Panc1 (cell line): ENCODE results near the gene NDUFS7. TPM values are rescaled to one million over a fixed set of nuclear protein-coding genes. Genes with fewer than 3 reads are reported as not detected.
A peak's percentile ranks its signal among the peaks of the same experiment; 100 is the strongest.

Experiments used
- ATAC-seq: fragments of 200-7000 bp; cut with Tn5 transposase; 2 replicates; pipeline ENCODE4 v1.9.1; 2020; ENCODE audit warnings: mild to moderate bottlenecking, moderate library complexity
- BruUV-seq: library from RNA; stranded (reverse); fragments of 400-500 nt; replicated peaks from 2 replicates; lab custom pipeline; 2021; lab: Mats Ljungman, UMichigan
- CTCF ChIA-PET: fragments of 300-600 bp; sonication (Branson Sonifier 250); formaldehyde crosslinking; loops from one replicate; lab custom pipeline; 2022; ENCODE audit warnings: antibody characterized with exemption; lab: Charles Lee
- POLR2A ChIA-PET: fragments of 300-600 bp; sonication (Branson Sonifier 250); formaldehyde crosslinking; loops from one replicate; lab custom pipeline; 2022; ENCODE audit warnings: antibody characterized with exemption; lab: Charles Lee
- DNase-seq: peaks from one replicate; pipeline ENCODE4 v3.0.0-alpha.2; 2010; ENCODE audit warnings: low read depth, low spot score
- H3K27ac ChIP-seq: 2 replicates; pipeline ENCODE4 v1.5.1; 2011; ENCODE audit warnings: mild to moderate bottlenecking, low read length, inconsistent platforms
- H3K27me3 ChIP-seq: fragments of 200-500 bp; sonication (Bioruptor generic); 2 replicates; pipeline ENCODE4 v1.6.0; 2014; ENCODE audit warnings: low read length, inconsistent platforms; ENCODE audit not compliant: control insufficient read depth, insufficient read depth
- H3K36me3 ChIP-seq: fragments of 200-500 bp; sonication (Bioruptor generic); 2 replicates; pipeline ENCODE4 v1.5.1; 2014; ENCODE audit warnings: inconsistent platforms, mild to moderate bottlenecking, low read length, moderate library complexity; ENCODE audit not compliant: control insufficient read depth, insufficient read depth
- H3K4me1 ChIP-seq: 2 replicates; pipeline ENCODE4 v1.5.1; 2011; ENCODE audit warnings: inconsistent platforms, mild to moderate bottlenecking, low read length, moderate library complexity; ENCODE audit not compliant: control insufficient read depth, insufficient read depth
- H3K4me3 ChIP-seq, 2 experiments: 2 replicates each; pipeline ENCODE4 v1.5.1; 2011 to 2012; ENCODE audit warnings: low read depth in 2 of 2, low read length in 2 of 2, mild to moderate bottlenecking in 2 of 2, inconsistent platforms in 1 of 2, moderate library complexity in 1 of 2
- H3K9me3 ChIP-seq: fragments of 200-500 bp; sonication (Bioruptor generic); 2 replicates; pipeline ENCODE4 v1.5.1; 2014; ENCODE audit warnings: low read depth, mild to moderate bottlenecking, inconsistent platforms, low read length, moderate library complexity; ENCODE audit not compliant: control insufficient read depth, insufficient read depth
- CTCF ChIP-seq: fragments of 450-650 bp; IDR thresholded peaks from 2 replicates; pipeline ENCODE4 v1.5.1; 2017; ENCODE audit warnings: mild to moderate bottlenecking
- POLR2AphosphoS5 ChIP-seq: IDR thresholded peaks from 2 replicates; pipeline ENCODE4 v1.6.1; 2012; ENCODE audit warnings: mild to moderate bottlenecking, low read depth, low read length, moderate library complexity
- REST ChIP-seq, 2 experiments: IDR thresholded peaks; 2 replicates each; pipeline ENCODE4 v1.6.1; 2011 to 2012; ENCODE audit warnings: low read depth in 2 of 2, control low read depth in 1 of 2, low read length in 1 of 2, mild to moderate bottlenecking in 1 of 2, moderate library complexity in 1 of 2; ENCODE audit not compliant: insufficient read depth in 1 of 2
- SIN3A ChIP-seq: IDR thresholded peaks from 2 replicates; pipeline ENCODE4 v1.6.1; 2012; ENCODE audit warnings: low read depth, mild to moderate bottlenecking, low read length, moderate library complexity, borderline replicate concordance; ENCODE audit not compliant: insufficient read depth
- TCF7L2 ChIP-seq: IDR thresholded peaks from 2 replicates; pipeline ENCODE4 v1.6.1; 2011; ENCODE audit warnings: mild to moderate bottlenecking, low read depth, low read length, inconsistent platforms
- in situ Hi-C: cut with HindIII; loops from 2 replicates; pipeline ENCODE4 v1.10.0; 2016; ENCODE audit warnings: low sequenced_read_pairs, low pct_unique_long_range_greater_than_20kb
- intact Hi-C: fragments of 100-400 bp; cut with micrococcal nuclease; formaldehyde crosslinking; loops from one replicate; pipeline ENCODE4 v1.10.0; 2022; ENCODE audit not compliant: unreplicated experiment
- total RNA-seq: library from RNA; stranded (reverse); gene quantifications from one replicate; pipeline ENCODE4 v1.2.1, GENCODE V29; 2021; ENCODE audit not compliant: unreplicated experiment

The NDUFS7 gene
- total RNA-seq, 1 experiment from 2014 or later, result 73.0 TPM

DNA sequence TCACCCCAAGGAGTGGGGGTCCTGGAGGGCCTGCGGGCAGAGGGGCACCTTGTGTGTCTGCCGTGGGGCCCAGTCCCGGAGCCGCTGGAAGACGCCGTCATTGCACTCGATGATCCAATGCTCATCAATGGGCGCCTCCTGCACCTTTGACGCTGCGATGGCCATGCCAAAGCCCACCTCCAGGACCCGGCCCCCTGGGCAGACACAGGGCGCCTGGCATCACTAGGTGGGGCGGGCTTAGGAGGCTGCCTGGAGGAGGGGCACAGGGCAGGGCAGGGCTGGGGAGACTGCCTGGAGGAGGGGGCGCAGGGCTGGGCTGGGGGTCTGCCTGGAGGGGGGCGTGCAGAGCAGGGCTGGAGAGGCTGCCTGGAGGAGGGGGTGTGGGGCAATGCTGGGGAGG lies 16.0 kb downstream of the NDUFS7 start:
- Histone ChIP-seq H3K27ac (no peak overlapping the region), H3K9me3 (no peaks in the 10 kb centered on the region), H3K4me1 (peaks cover 18% of the 10 kb centered on the region), H3K4me3 (no peak overlapping the region), H3K27me3 (no peaks in the 10 kb centered on the region), H3K36me3 (peaks cover 6% of the 10 kb centered on the region; the same call in 1 of the 2 replicates)
- BruUV-seq, result no TSS peak
- ChIA-PET POLR2A (no interaction called here), CTCF (no interaction called here)
- DNase-seq (no peak), ATAC-seq (no peak)
- intact Hi-C loops (no loop called here), in situ Hi-C loops (no loop called here)
- no peak for TF ChIP-seq REST (IDR thresholded peaks at IDR 0.05; ENCODE audit: insufficient read depth in 1 of 2, low read depth in 2 of 2, low read length in 1 of 2)

DNA sequence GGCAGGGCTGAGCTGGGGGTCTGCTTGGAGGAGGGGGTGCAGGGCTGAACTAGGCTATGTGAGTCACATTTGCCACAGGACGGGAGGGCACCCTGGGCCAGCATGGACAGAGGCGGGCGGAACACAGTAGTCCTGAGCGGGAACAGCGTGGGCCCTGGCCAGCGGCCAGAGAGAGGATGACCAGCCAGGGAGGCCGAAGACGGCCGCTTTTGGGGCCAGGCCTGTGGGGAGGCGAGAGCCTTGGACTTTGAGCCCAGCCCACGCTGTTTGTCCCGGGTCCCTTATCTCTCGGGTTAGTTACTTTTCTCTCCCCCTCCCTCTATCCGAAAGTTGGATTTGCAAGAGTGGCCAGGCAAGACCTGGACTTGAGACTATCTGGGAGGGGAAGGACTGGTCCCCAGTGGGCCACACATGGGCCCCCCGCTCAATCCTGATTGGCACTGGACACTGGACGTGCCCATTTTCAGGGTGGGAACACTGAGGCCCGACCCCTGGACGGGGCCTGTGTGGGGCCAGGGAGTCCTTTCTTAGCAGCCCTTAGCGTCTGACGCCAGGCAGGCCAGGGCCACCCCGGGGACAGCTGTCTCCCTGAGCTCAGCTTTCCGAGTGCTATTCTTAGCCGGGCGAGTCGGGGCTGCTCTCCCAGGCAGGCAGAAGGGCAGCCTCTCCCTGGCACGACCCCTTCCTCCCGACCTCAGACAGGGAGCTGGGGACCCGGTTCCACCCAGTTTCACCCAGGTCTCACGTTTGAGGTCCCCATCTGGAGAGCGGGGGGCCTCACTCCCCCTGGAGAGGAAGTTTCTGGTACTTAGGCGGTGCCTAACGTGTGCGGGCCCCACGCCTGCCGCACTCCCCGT lies 16.8 kb downstream of the NDUFS7 start:
- H3K27ac ChIP-seq, result peak overlapping the region; percentile 54
- H3K36me3 ChIP-seq, result peaks cover 6% of the 10 kb centered on the region; the same call in 1 of the 2 replicates
- ATAC-seq (peak; percentile 50), DNase-seq (no peak)
- intact Hi-C loops, result no loop called here
- no peaks in the 10 kb centered on the region for H3K9me3 ChIP-seq
- BruUV-seq, result no TSS peak
- POLR2A ChIA-PET, result no interaction called here
- H3K4me1 ChIP-seq, result peaks cover 18% of the 10 kb centered on the region
- in situ Hi-C loops, result no loop called here
- TF ChIP-seq REST (IDR thresholded peaks at IDR 0.05; ENCODE audit: insufficient read depth in 1 of 2, low read depth in 2 of 2, low read length in 1 of 2) (no peak), TCF7L2 (no peak), SIN3A (no peak; the same call in 1 of the 2 replicates), POLR2AphosphoS5 (no peak), CTCF (no peak)
- CTCF ChIA-PET, result no interaction called here
- H3K27me3 ChIP-seq, result no peaks in the 10 kb centered on the region
- peak overlapping the region; percentile 54 to 57 for H3K4me3 ChIP-seq
